ENCODE measurements around the gene NDUFAF2.
"Not testable (repeated sequence)": the region's sequence is repeated elsewhere in the genome, so short reads cannot be mapped to it uniquely, and the experiment has no call there.

NDUFAF2 gene

DNA sequence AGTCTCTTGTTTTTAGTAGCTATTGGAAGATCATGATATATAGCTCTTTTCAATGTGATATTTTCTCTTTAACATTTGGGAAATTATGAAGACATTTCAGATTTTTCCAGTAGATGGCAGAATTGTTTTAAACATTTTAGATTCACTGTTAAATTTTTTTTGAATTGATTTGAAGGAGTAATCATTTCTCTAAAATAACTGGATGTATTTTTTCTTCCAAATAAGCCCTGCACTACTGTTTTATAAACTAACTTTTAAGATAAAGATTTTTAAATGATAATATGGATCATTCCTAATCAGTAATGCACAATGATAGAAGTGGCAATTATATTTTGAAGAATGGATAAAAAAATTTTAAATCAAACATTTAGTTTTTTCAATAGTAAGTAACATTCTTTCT is 14.2 kb downstream of the NDUFAF2 start:
- no peak overlapping the region for H3K4me3 ChIP-seq (ENCODE audit: low read depth, low read length)
- TF ChIP-seq, protein P1, sequence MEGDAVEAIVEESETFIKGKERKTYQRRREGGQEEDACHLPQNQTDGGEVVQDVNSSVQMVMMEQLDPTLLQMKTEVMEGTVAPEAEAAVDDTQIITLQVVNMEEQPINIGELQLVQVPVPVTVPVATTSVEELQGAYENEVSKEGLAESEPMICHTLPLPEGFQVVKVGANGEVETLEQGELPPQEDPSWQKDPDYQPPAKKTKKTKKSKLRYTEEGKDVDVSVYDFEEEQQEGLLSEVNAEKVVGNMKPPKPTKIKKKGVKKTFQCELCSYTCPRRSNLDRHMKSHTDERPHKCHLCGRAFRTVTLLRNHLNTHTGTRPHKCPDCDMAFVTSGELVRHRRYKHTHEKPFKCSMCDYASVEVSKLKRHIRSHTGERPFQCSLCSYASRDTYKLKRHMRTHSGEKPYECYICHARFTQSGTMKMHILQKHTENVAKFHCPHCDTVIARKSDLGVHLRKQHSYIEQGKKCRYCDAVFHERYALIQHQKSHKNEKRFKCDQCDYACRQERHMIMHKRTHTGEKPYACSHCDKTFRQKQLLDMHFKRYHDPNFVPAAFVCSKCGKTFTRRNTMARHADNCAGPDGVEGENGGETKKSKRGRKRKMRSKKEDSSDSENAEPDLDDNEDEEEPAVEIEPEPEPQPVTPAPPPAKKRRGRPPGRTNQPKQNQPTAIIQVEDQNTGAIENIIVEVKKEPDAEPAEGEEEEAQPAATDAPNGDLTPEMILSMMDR (IDR thresholded peaks at IDR 0.05; ENCODE audit: control insufficient read depth, extremely low read depth, insufficient read depth), result peak; percentile 30
- no peak for DNase-seq (ENCODE audit: low read depth)

DNA sequence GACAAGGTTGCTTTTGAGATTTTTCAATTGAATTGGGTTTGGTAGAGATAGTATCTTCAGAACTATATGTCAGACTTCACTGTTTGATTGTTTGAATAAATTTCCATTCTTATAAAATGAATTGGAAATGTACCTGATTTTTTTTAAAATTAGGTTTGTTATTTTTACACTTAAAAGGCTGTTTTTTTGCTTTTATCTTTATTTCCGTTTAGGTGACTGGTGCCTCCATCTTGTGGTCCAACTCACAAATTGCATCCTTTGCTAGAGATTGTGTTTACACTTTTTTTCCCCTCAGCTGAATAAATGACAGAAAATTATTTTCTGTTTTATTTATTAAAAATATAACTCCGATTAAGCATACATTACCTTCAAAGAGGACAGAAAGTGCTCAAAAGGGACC is 15.6 kb downstream of the NDUFAF2 start:
- DNase-seq (ENCODE audit: low read depth), result no peak
- TF ChIP-seq, protein P1 (IDR thresholded peaks at IDR 0.05; ENCODE audit: control insufficient read depth, extremely low read depth, insufficient read depth), result peak; percentile 62
- no peak overlapping the region for H3K4me3 ChIP-seq (ENCODE audit: low read depth, low read length)

DNA sequence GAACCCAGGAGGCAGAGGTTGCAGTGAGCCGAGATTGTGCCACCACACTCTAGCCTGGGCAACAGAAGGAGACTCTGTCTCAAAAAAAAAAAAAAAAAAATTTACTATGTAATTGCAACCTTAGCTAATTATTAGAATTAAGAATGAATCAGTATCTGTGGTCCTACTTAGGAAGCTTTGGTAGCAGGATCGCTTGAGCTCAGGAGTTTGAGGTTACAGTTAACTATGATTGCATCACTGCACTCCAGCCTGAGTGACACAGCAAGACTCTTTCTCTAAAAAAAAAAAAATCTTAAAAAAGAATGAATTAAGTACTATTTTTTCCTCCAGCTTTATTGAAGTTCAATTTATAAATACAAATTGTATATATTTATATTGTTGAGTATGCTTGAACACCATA is 16.7 kb downstream of the NDUFAF2 start:
- DNase-seq (ENCODE audit: low read depth), result no peak
- TF ChIP-seq, protein P1 (IDR thresholded peaks at IDR 0.05; ENCODE audit: control insufficient read depth, extremely low read depth, insufficient read depth), result no peak
- no peak overlapping the region for H3K4me3 ChIP-seq (ENCODE audit: low read depth, low read length)

- TF ChIP-seq, protein P1 (IDR thresholded peaks at IDR 0.05; ENCODE audit: control insufficient read depth, extremely low read depth, insufficient read depth), result no peak
- H3K4me3 ChIP-seq (ENCODE audit: low read depth, low read length), result no peak overlapping the region
- no peak for DNase-seq (ENCODE audit: low read depth)
Observed at GRCh38 chr5:60972231-60972630, 27.2 kb downstream of the NDUFAF2 start.

- no peak for DNase-seq (ENCODE audit: low read depth)
Observed at GRCh38 chr5:60977956-60978737, 33.1 kb downstream of the NDUFAF2 start.

GRCh38 chr5:60978968-60979367 is 34.0 kb downstream of the NDUFAF2 start:
- TF ChIP-seq, protein P1 (IDR thresholded peaks at IDR 0.05; ENCODE audit: control insufficient read depth, extremely low read depth, insufficient read depth), result no peak
- DNase-seq (ENCODE audit: low read depth), result no peak
- H3K4me3 ChIP-seq (ENCODE audit: low read depth, low read length), result no peak overlapping the region

More at GRCh38 chr5:60977956-60978737, 33.1 kb downstream of the NDUFAF2 start:
- TF ChIP-seq, protein P1 (IDR thresholded peaks at IDR 0.05; ENCODE audit: control insufficient read depth, extremely low read depth, insufficient read depth), result no peak
- no peak overlapping the region for H3K4me3 ChIP-seq (ENCODE audit: low read depth, low read length)

- TF ChIP-seq, protein P1 (IDR thresholded peaks at IDR 0.05; ENCODE audit: control insufficient read depth, extremely low read depth, insufficient read depth), result no peak
- DNase-seq (ENCODE audit: low read depth), result no peak
- H3K4me3 ChIP-seq (ENCODE audit: low read depth, low read length), result no peak overlapping the region
Observed at GRCh38 chr5:60980511-60980910, 35.5 kb downstream of the NDUFAF2 start.

DNA sequence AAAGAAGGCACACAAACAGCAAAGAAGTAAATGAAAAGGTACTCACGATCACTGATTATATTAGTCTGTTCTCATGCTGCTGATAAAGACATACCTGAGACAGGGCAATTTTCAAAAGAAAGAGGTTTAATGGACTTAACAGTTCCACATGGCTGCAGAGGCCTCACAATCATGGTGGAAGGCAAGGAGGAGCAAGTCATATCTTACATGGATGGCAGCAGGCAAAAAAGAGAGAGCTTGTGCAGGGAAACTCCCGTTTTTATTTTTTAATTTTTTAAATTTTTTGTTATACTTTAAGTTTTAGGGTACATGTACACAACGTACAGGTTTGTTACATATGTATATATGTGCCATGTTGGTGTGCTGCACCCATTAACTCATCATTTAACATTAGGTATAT is 37.1 kb downstream of the NDUFAF2 start:
- DNase-seq (ENCODE audit: low read depth); H3K4me3 ChIP-seq (ENCODE audit: low read depth, low read length): not testable (repeated sequence)

Measured in LNCaP clone FGC (cell line).